HCT116 (cell line): ENCODE data around the gene RPE65. TPM values are rescaled to one million over a fixed set of nuclear protein-coding genes. Genes with fewer than 3 reads are reported as not detected.

Source experiments
- ATAC-seq: fragments of 200-7000 bp; cut with Tn5 transposase; 2 replicates; pipeline ENCODE4 v1.9.1; 2020; ENCODE audit warnings: mild to moderate bottlenecking, moderate library complexity
- BruUV-seq: library from RNA; stranded (reverse); fragments of 400-500 nt; replicated peaks from 2 replicates; lab custom pipeline; 2021; lab: Mats Ljungman, UMichigan
- CTCF ChIA-PET: fragments of 300-600 bp; sonication (Branson Sonifier 250); formaldehyde crosslinking; loops from one replicate; lab custom pipeline; 2021; ENCODE audit warnings: antibody characterized with exemption; lab: Charles Lee
- POLR2A ChIA-PET: fragments of 300-600, 350-600 bp; sonication (Branson Sonifier 250); formaldehyde crosslinking; loops from one replicate; lab custom pipeline; 2021; ENCODE audit warnings: antibody characterized with exemption; lab: Charles Lee
- RAD21 ChIA-PET, 2 experiments: fragments of 300-600 bp; sonication (Branson Sonifier 250); formaldehyde crosslinking; loops; one replicate each; lab custom pipeline; 2023; ENCODE audit warnings: low total read pairs in 2 of 2; ENCODE audit not compliant: uncharacterized antibody in 2 of 2, unreplicated experiment in 2 of 2, low non-redundant PET in 1 of 2; lab: Charles Lee
- DNase-seq: peaks from one replicate; pipeline ENCODE4 v3.0.0-alpha.2; 2010; ENCODE audit warnings: low read depth, low spot score
- H2AFZ ChIP-seq: fragments of 200-600 bp; shearing (Covaris generic), sonication (generic); 2 replicates; pipeline ENCODE4 v1.6.1; 2017; ENCODE audit warnings: low read depth, mixed run types, mixed read lengths, antibody characterized with exemption, low read length; ENCODE audit not compliant: poor library complexity, severe bottlenecking
- H3K27ac ChIP-seq: 2 replicates; pipeline ENCODE4 v1.5.1; 2012; ENCODE audit warnings: low read depth, low read length
- H3K27me3 ChIP-seq: fragments of 200-600 bp; sonication (generic); 2 replicates; pipeline ENCODE4 v1.6.1; 2016; ENCODE audit warnings: mixed run types, low read length, mixed read lengths; ENCODE audit not compliant: insufficient read depth
- H3K36me3 ChIP-seq, 2 experiments: fragments of 200-500 bp in 1 of 2; fragments of 200-600 bp in 1 of 2; sonication (Bioruptor generic) in 1 of 2; sonication (generic) in 1 of 2; 2 replicates each; pipeline versions ENCODE4 v1.5.1 to v1.6.1; 2014 to 2016; ENCODE audit warnings: low read length in 2 of 2, inconsistent platforms in 1 of 2, mixed read lengths in 1 of 2, mixed run types in 1 of 2; ENCODE audit not compliant: insufficient read depth in 2 of 2, control insufficient read depth in 1 of 2
- H3K4me1 ChIP-seq, 2 experiments: fragments of 200-600 bp in 1 of 2; sonication (generic) in 1 of 2; 2 replicates each; pipeline versions ENCODE4 v1.5.1 to v1.6.1; 2012 to 2017; ENCODE audit warnings: low read length in 2 of 2, inconsistent platforms in 1 of 2, mild to moderate bottlenecking in 1 of 2, mixed read lengths in 1 of 2, mixed run types in 1 of 2, moderate library complexity in 1 of 2; ENCODE audit not compliant: insufficient read depth in 2 of 2, control insufficient read depth in 1 of 2
- H3K4me2 ChIP-seq: fragments of 200-600 bp; sonication (generic); 2 replicates; pipeline ENCODE4 v1.6.1; 2017; ENCODE audit warnings: mixed run types, low read length, mixed read lengths
- H3K4me3 ChIP-seq, 2 experiments: fragments of 200-600 bp in 1 of 2; sonication (generic) in 1 of 2; replicated peaks in 1 of 2; 2 replicates each; pipeline ENCODE4 v1.5.1; 2011 to 2016; ENCODE audit warnings: low read length in 2 of 2, control low read depth in 1 of 2, low read depth in 1 of 2, mild to moderate bottlenecking in 1 of 2, mixed read lengths in 1 of 2, mixed run types in 1 of 2
- H3K79me2 ChIP-seq: fragments of 200-600 bp; sonication (generic); 2 replicates; pipeline ENCODE4 v1.6.1; 2017; ENCODE audit warnings: mild to moderate bottlenecking, mixed run types, low read length, moderate library complexity, mixed read lengths; ENCODE audit not compliant: insufficient read depth
- H3K9ac ChIP-seq: fragments of 200-600 bp; sonication (generic); 2 replicates; pipeline ENCODE4 v1.6.1; 2016; ENCODE audit warnings: low read length, mixed read lengths
- H3K9me2 ChIP-seq: fragments of 200-600 bp; sonication (generic), shearing (Covaris generic); 2 replicates; pipeline ENCODE4 v1.6.1; 2017; ENCODE audit warnings: mixed run types, mild to moderate bottlenecking, moderate library complexity; ENCODE audit not compliant: insufficient read depth
- H3K9me3 ChIP-seq, 2 experiments: fragments of 200-500 bp in 1 of 2; fragments of 200-600 bp in 1 of 2; sonication (Bioruptor generic) in 1 of 2; sonication (generic) in 1 of 2; 2 replicates each; pipeline ENCODE4 v1.6.1; 2014 to 2017; ENCODE audit warnings: low read length in 2 of 2, mixed read lengths in 2 of 2, inconsistent platforms in 1 of 2, low read depth in 1 of 2, mild to moderate bottlenecking in 1 of 2, mixed run types in 1 of 2, moderate library complexity in 1 of 2; ENCODE audit not compliant: control insufficient read depth in 1 of 2, insufficient read depth in 1 of 2
- H4K20me1 ChIP-seq: fragments of 200-600 bp; sonication (generic), shearing (Covaris generic); 2 replicates; pipeline ENCODE4 v1.6.1; 2017; ENCODE audit warnings: mixed run types, mild to moderate bottlenecking, moderate library complexity; ENCODE audit not compliant: insufficient read depth
- ATF3 ChIP-seq: IDR thresholded peaks from 2 replicates; pipeline ENCODE4 v1.6.1; 2012
- CBX3 ChIP-seq: IDR thresholded peaks from 2 replicates; pipeline ENCODE4 v1.6.1; 2012; ENCODE audit warnings: low read depth
- CEBPB ChIP-seq: IDR thresholded peaks from 2 replicates; pipeline ENCODE4 v1.6.1; 2012; ENCODE audit warnings: low read depth
- ELF1 ChIP-seq: IDR thresholded peaks from 2 replicates; pipeline ENCODE4 v1.6.1; 2012; ENCODE audit warnings: low read depth, borderline replicate concordance
- EZH2 ChIP-seq: fragments of 200-600 bp; sonication (generic); IDR thresholded peaks from 2 replicates; pipeline ENCODE4 v1.6.1; 2017; ENCODE audit warnings: antibody characterized with exemption, mixed run types
- EZH2phosphoT487 ChIP-seq: fragments of 200-600 bp; IDR thresholded peaks from 2 replicates; pipeline ENCODE4 v1.6.1; 2018; ENCODE audit warnings: antibody characterized with exemption, borderline replicate concordance
- FOSL1 ChIP-seq: IDR thresholded peaks from 2 replicates; pipeline ENCODE4 v1.6.1; 2012; ENCODE audit warnings: low read depth
- JUND ChIP-seq: IDR thresholded peaks from 2 replicates; pipeline ENCODE4 v1.6.1; 2012
- MAX ChIP-seq: IDR thresholded peaks from 2 replicates; pipeline ENCODE4 v1.6.1; 2012
- POLR2AphosphoS5 ChIP-seq: IDR thresholded peaks from 2 replicates; pipeline ENCODE4 v1.6.1; 2011; ENCODE audit warnings: mild to moderate bottlenecking, low read depth, low read length, moderate library complexity
- REST ChIP-seq: IDR thresholded peaks from 2 replicates; pipeline ENCODE4 v1.6.1; 2012; ENCODE audit warnings: low read depth
- SIN3A ChIP-seq: IDR thresholded peaks from 2 replicates; pipeline ENCODE4 v1.6.1; 2012; ENCODE audit warnings: low read depth
- SRF ChIP-seq: IDR thresholded peaks from 2 replicates; pipeline ENCODE4 v1.6.1; 2012; ENCODE audit warnings: low read depth
- TCF7L2 ChIP-seq: IDR thresholded peaks from 2 replicates; pipeline ENCODE4 v1.7.0; 2011; ENCODE audit warnings: borderline replicate concordance, inconsistent platforms; ENCODE audit not compliant: insufficient read depth, insufficient read length; ENCODE audit errors: extremely low read depth
- ZBTB33 ChIP-seq: IDR thresholded peaks from 2 replicates; pipeline ENCODE4 v1.6.1; 2011; ENCODE audit warnings: mild to moderate bottlenecking, low read length, moderate library complexity; ENCODE audit not compliant: insufficient replicate concordance; ENCODE audit errors: extremely low read depth
- ZFX ChIP-seq: fragments of 450-650 bp; IDR thresholded peaks from 2 replicates; pipeline ENCODE4 v1.6.1; 2017
- ZNF274 ChIP-seq: fragments of 200-500 bp; sonication (Bioruptor generic); IDR thresholded peaks from 2 replicates; pipeline ENCODE4 v1.6.1; 2014; ENCODE audit warnings: mild to moderate bottlenecking, low read depth, low read length, inconsistent platforms
- intact Hi-C: fragments of 100-400 bp; cut with micrococcal nuclease; formaldehyde crosslinking; loops from 2 replicates; pipeline ENCODE4 v1.10.0; 2022
- total RNA-seq: library from RNA; stranded (reverse); gene quantifications from one replicate; pipeline ENCODE4 v1.2.1, GENCODE V29; 2021; ENCODE audit not compliant: unreplicated experiment

Gene RPE65
- total RNA-seq, 1 experiment from 2014 or later: not detected

- TF ChIP-seq ZBTB33 (no peak), EZH2phosphoT487 (no peak), SRF (no peak)
Measured at GRCh38 chr1:68421350-68421749, 28.4 kb downstream of the RPE65 start (continued).

GRCh38 chr1:68409426-68409825 is 40.3 kb downstream of the RPE65 start:
- DNase-seq (no peak), ATAC-seq (no peak)
- peaks cover 7% of the 10 kb centered on the region; the same call in 1 of the 2 replicates for H4K20me1 ChIP-seq
- ChIA-PET RAD21 (no interaction called here), POLR2A (no interaction called here), CTCF (interaction anchor here (1.6 kb wide), 1 partner anchor 33 kb away, joined by 4 read pairs; no protein-coding TSS in a partner anchor)
- BruUV-seq: no TSS peak
- no peak overlapping the region for H3K9ac ChIP-seq
- H3K9me3 ChIP-seq: no peaks in the 10 kb centered on the region
- H3K27ac ChIP-seq: no peak overlapping the region
- TF ChIP-seq REST (no peak), TCF7L2 (no peak), ELF1 (no peak), MAX (no peak), ZBTB33 (no peak), CBX3 (no peak), EZH2 (no peak), ATF3 (no peak), CEBPB (no peak), ZNF274 (no peak), POLR2AphosphoS5 (no peak), FOSL1 (no peak), JUND (no peak), EZH2phosphoT487 (no peak), ZFX (no peak), SIN3A (no peak)
- TF ChIP-seq, all 23 proteins: peak for 0
- no peaks in the 10 kb centered on the region for H3K27me3 ChIP-seq
- H3K4me2 ChIP-seq: no peak overlapping the region
- H3K79me2 ChIP-seq: peaks cover 82% of the 10 kb centered on the region
- no peak overlapping the region for H3K4me3 ChIP-seq
- intact Hi-C loops: no loop called here
- no peak overlapping the region for H2AFZ ChIP-seq
- no peaks in the 10 kb centered on the region for H3K9me2 ChIP-seq
- H3K36me3 ChIP-seq: peaks cover 5 to 23% of the 10 kb centered on the region in 2 experiments; a peak in 1 of 4 replicates
- no peaks in the 10 kb centered on the region for H3K4me1 ChIP-seq
